Measurements from ENCODE around the gene BCR.

DNA sequence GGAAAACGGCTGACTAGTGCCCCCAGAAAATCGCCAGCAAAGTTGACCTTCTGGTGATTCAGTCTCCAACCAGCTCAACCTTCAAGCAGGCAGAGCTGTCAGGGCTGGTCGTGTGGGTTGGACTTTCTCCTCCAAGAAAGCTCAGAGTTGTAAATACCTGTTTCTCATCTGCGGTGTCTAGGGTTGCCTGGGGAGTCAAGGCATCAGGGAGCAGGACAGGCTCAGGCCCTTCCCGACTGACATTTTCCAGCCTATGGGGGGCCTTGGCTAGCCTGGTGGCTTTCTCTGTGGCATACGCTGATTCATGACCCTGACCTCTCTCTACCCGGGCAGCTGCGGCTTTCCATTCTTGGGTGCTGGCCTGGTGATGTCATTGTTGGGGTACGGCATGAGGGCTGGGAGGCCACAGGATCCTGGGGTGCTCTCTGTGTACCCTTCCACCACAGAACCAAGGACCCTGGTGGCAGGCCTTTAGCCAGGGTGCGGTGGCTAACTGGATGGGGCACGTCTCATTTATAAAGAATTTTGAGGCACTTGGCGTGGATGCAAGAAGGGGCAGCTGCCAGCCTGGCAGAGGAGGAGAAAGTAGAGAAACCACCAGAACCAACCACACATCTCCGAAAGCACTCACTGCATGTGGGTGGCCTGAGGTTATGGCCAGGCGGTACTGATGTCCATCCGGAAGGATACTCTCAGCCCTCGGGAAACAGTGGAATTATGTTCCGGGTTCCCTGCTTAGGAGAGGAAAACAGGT, 64.9 kb downstream of the BCR start:
- no peak for TF ChIP-seq CTCF (conservative IDR thresholded peaks at IDR 0.05; ENCODE audit: low read depth, low read length)
- TF ChIP-seq POLR2A (IDR thresholded peaks at IDR 0.05; ENCODE audit: low read depth, low read length), result no peak
- no peak for TF ChIP-seq RCOR1 (IDR thresholded peaks at IDR 0.05; ENCODE audit: insufficient replicate concordance, low read length)
- TF ChIP-seq SMC3 (IDR thresholded peaks at IDR 0.05; ENCODE audit: low read depth, low read length), result no peak
- no peak for TF ChIP-seq CHD1 (IDR thresholded peaks at IDR 0.05; ENCODE audit: low read depth, low read length)
- no peak for TF ChIP-seq RAD21 (IDR thresholded peaks at IDR 0.05; ENCODE audit: low read length)
- no peak for TF ChIP-seq MXI1 (IDR thresholded peaks at IDR 0.05; ENCODE audit: borderline replicate concordance, low read depth, low read length)

All from IMR-90 (cell line).